Fibroblast of lung (primary cell): ENCODE results near the gene KLF15.

Experiments used
- CTCF ChIP-seq, 2 donors: IDR thresholded peaks in 1 of 2; conservative IDR thresholded peaks in 1 of 2; 1 replicate in 1 of 2; 2 replicates in 1 of 2; pipeline ENCODE4 v1.5.1; 2011 to 2012; ENCODE audit warnings: low read length in 2 of 2, control low read depth in 1 of 2, inconsistent platforms in 1 of 2, low read depth in 1 of 2, mild to moderate bottlenecking in 1 of 2
- EZH2 ChIP-seq: IDR thresholded peaks from 2 replicates; pipeline ENCODE4 v1.5.1; 2012; ENCODE audit warnings: low read length, control low read depth, mild to moderate bottlenecking; ENCODE audit errors: missing control alignments

- TF ChIP-seq CTCF (conservative IDR thresholded peaks at IDR 0.05 in 1 of 2, IDR thresholded peaks at IDR 0.05 in 1 of 2; ENCODE audit: low read depth in 1 of 2, low read length in 2 of 2): no peak
- no peak for TF ChIP-seq EZH2
Observed at GRCh38 chr3:126316501-126316939, 40.7 kb downstream of the KLF15 start.
